GM18519 (cell line): ENCODE data around the gene IL12B.
"Not testable (repeated sequence)": the region's sequence is repeated elsewhere in the genome, so short reads cannot be mapped to it uniquely, and the experiment has no call there.

Experiments
- ATAC-seq: cut with Tn5 transposase; IDR thresholded peaks from one replicate; pipeline ENCODE4 v1.9.1; 2021; ENCODE audit warnings: mild to moderate bottlenecking, moderate library complexity; ENCODE audit not compliant: unreplicated experiment, low FRiP score

IL12B gene

GRCh38 chr5:159333545-159333925 is 3.2 kb upstream of the IL12B start:
- no peak for ATAC-seq

GRCh38 chr5:159332800-159333544 is 2.7 kb upstream of the IL12B start:
- no peak for ATAC-seq

GRCh38 chr5:159331093-159331973 is 1.0 kb upstream of the IL12B start:
- no peak for ATAC-seq

GRCh38 chr5:159324986-159325385 is 5.3 kb downstream of the IL12B start:
- no peak for ATAC-seq

- no peak for ATAC-seq
Observed at GRCh38 chr5:159324102-159324755, 6.1 kb downstream of the IL12B start.

GRCh38 chr5:159322180-159322579 is 8.1 kb downstream of the IL12B start:
- ATAC-seq = no peak

GRCh38 chr5:159319832-159320231 is 10.5 kb downstream of the IL12B start:
- no peak for ATAC-seq

- no peak for ATAC-seq
Observed at GRCh38 chr5:159319363-159319762, 10.9 kb downstream of the IL12B start.

- ATAC-seq = no peak
Observed at GRCh38 chr5:159318448-159318847, 11.8 kb downstream of the IL12B start.

GRCh38 chr5:159317849-159318248 is 12.4 kb downstream of the IL12B start:
- no peak for ATAC-seq

GRCh38 chr5:159316519-159317383 is 13.5 kb downstream of the IL12B start:
- ATAC-seq = no peak

- ATAC-seq = no peak
Observed at GRCh38 chr5:159313197-159313596, 17.1 kb downstream of the IL12B start.

- ATAC-seq = no peak
Observed at GRCh38 chr5:159311063-159311462, 19.2 kb downstream of the IL12B start.

- ATAC-seq = no peak
Observed at GRCh38 chr5:159310511-159310910, 19.8 kb downstream of the IL12B start.

GRCh38 chr5:159309689-159310433 is 20.4 kb downstream of the IL12B start:
- ATAC-seq = no peak

GRCh38 chr5:159304961-159305595 is 25.2 kb downstream of the IL12B start:
- no peak for ATAC-seq

- no peak for ATAC-seq
Observed at GRCh38 chr5:159303286-159303685, 27.0 kb downstream of the IL12B start.

- not testable (repeated sequence) for ATAC-seq
Observed at GRCh38 chr5:159301929-159302860, 28.1 kb downstream of the IL12B start.
